Stimulated activated CD8-positive, alpha-beta memory T cell treated with anti-CD3 and anti-CD28 coated beads, Interleukin-12 subunit alpha, Interleukin-12 subunit beta, amount 100 ng/mL, for 24 hours (primary cell): ENCODE data around the gene NFATC1.

Experiments used
- DNase-seq: peaks from one replicate; pipeline ENCODE4 v3.0.0-alpha.2; 2020; ENCODE audit errors: extremely low read depth

Gene NFATC1

GRCh38 chr18:79554321-79554720, 158.6 kb downstream of the NFATC1 start:
- DNase-seq: no peak

DNA sequence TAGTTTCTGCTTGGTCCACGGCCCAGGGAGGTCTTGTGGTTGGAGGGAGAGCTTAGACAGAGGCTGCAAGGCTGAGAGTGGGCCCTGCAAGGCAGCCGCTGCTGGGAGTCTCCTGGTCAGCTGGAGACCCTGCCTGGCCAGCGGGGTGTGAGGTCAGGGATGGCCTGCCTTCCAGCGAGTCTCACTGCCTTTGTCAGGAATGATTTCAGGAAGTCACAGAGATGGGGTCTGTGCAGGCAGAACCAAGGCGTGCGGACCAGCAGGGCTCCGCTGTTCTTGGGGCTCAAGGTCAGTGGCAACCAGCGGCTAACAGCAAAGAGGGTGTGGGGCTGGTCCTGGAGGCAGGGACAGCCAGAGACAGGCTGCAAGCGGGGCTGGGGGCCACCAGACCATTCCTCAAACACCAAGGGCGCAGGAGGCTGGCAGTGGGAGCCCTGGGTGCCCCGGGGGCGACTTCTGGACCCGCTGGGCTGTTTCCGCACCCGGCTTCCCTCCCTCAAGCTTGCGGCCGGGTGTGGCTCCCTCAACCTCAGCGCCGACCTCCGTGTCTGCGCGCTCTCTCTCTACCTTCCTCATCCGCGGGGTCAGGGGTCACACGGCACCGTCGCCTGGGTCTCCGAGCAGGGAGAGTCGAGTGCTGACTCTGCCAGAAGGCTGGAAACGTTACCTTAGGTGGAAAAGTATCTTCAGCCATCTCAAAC, 159.4 kb downstream of the NFATC1 start:
- no peak for DNase-seq

- DNase-seq: no peak
Measured at GRCh38 chr18:79555885-79556284, 160.2 kb downstream of the NFATC1 start.

GRCh38 chr18:79556829-79557585, 161.3 kb downstream of the NFATC1 start:
- DNase-seq: no peak

- DNase-seq: no peak
Measured at GRCh38 chr18:79558196-79558932, 162.6 kb downstream of the NFATC1 start.

DNA sequence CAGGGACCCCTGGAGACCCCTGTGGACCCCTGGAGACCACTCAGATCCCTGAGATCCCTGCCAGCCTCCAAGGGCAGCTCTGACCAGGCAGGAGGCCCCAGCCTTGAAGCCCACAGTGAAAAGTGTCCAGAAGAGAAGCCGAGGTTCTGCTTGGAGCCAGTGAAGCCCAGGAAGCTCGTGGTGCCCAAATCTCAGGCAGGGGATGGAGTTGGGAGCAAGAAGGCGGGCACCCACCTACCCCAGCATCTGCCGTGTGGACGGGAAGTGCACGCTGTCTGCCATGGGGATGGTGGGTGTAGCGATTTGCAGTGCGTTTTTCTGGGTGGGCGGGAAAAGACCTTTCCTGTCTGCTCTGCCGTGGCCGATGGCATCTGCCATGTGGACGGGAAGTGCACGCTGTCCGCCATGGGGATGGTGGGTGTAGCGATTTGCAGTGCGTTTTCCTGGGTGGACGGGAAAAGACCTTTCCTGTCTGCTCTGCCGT, 163.2 kb downstream of the NFATC1 start:
- no peak for DNase-seq

- DNase-seq: no peak
Measured at GRCh38 chr18:79559436-79559835, 163.7 kb downstream of the NFATC1 start.

DNA sequence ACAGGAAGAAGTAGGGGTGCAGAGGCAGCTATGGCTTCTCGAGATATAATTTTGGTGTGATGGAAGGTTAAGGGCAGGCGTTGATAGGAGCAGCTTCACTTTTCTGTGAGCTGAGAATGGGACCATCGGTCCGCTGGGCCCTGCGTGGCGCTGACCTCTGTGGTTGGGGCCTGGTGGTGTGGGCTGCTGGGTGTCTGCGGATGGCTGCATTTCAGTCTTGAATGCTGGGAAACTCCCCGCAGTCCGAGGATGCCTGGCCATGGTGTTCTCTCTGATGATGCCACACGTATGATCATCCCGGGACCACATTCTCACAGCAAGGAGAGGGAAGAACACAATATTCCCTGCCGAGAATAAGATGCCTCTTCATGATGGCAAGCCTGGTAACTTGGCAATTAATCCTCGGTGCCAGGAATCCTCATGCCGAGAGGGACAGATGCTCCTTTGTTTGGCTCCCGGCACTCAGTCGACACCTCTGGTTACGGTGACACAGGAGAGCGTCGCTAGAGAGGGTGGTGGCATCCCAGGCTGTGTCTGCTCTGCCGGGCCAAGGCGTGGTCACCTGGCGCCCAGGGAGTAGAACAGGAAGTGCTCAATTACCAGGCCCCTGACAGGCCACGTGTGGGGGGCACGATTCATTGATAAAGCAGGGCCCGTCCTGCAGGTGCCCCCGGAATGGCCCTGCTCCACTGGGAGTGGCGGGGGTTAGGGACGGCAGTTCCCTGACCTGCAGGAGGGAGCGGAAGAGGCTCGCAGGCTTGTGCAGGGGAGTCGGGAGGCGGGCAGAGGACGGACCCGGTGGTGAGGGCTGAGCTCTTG, 164.5 kb downstream of the NFATC1 start:
- no peak for DNase-seq

DNA sequence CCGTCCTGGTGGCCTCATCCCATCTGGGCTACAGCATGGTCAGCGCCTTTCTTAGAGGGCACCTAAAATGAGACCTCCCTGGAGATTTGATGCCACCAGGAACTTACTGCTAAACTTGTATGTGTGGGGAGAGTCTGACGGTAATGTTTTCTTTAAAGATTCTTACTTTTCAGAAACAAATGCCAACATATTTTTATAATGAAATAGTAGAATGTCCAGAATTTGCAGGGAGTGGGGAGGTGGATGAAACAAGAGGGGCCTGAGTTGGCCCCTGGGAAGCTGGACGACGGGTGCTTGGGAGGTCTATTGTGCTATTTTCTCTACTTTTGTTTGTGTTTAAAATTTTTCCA, 165.1 kb downstream of the NFATC1 start:
- DNase-seq: no peak

DNA sequence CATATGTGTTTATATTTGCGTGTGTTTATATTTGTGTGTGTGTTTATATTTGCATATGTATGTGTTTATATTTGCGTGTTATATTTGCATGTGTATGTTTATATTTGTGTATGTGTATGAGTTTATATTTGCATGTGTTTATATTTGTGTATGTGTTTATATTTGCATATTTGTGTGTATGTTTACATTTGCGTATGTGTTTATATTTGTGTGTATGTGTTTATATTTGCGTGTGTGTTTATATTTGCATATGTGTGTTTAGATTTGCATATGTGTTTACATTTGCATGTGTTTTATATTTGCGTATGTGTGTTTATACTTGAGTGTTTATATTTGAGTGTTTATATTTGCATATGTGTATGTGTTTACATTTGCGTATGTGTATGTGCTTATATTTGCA, 168.2 kb downstream of the NFATC1 start:
- DNase-seq: no peak

GRCh38 chr18:79564441-79564840, 168.7 kb downstream of the NFATC1 start:
- DNase-seq: no peak

DNA sequence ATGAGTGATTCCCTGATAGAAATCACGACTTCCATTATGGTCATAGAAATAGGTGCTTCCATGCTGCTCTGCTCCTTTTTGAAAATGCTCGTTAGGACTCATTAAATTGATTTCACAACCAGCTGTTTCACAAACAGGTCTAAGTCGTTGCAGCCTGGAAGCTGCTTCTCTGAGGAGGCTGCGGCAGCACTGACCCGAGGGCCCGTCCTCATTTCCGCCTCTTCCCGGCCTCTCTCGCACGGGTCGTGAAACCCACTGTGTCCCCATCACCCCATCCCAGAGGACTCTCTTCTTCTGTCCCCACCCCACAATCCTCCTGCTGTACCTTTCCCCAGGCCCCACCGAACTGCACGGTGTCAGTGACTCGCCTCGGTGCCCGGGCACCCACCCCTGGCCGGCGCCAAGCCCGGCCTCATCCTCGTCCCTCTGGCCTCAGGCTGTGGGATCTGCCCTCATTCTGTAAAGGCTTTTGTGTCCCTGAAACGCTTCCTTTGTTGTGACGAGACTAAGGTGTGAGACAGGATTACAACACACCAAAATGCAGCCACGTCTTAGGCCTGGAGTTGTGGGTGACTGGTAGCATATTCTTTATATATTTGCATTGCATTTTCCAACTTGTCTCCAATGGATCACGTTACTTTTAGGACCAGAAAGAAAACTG, 171.2 kb downstream of the NFATC1 start:
- DNase-seq: no peak

DNA sequence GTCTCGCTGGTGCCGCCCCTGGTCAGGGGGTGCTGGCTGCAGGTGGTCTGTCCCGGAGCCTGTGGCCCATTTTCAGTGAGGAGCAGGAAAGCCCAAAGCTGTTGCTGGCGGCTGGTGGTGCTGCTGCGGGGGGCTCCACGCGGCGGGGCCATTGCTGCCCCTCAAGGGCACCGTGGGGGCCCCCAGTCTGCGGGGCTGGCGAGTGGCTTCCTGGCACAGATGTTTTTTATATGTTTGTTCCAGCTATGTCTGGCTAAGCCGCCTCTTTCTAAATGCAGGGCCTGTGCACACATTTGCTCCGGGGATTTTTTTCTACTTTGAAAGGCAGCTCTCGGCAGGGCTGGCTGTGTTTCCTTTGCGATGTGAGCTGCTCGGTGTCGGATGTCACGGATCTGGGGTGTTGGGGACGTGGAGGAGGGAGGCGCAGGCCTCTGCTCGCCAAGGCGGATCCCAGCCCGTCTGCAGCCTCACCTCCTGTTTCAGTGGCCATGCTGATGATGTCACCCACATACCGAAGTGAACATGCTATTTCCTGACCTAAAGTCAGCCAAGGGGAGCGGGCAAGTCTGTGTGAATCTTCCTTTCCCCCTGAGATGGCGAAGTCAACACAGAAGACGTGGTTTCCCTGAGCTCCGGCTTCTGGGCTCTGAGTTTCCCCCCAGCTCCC, 171.9 kb downstream of the NFATC1 start:
- DNase-seq: no peak

DNA sequence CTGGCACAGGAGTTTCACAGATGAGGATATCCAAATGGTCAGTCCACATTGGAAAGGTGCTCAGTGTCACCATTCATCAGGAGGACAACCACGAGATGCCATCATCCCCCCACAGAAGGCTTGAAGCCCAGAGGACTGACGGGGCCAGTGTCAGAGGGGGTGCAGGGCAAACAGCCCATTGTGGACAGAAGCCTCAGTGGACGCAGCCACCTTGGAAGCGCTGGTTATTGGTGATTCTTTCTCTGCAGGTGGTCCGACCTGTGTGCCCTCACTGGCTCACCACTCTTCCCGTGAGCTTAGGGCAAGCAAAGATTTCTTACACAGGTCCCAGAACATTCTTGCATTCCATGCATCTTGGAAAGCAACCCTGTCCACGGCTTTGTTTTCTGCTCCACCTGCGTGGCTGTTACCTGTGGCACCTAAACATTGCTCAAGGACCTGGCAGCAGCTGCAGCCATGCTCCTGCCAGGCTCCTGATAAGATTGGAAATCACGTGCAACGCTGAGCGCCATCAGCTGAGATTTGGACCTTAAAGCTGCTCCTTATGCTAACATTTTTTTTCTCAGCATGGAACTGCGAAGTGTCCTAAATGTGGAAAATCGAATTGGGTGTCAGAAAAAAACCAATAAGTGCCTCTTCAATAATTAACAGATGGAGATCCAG, 172.9 kb downstream of the NFATC1 start:
- no peak for DNase-seq

GRCh38 chr18:79569720-79570119, 174.0 kb downstream of the NFATC1 start:
- no peak for DNase-seq

- DNase-seq: no peak
Measured at GRCh38 chr18:79570266-79571201, 174.8 kb downstream of the NFATC1 start.

- no peak for DNase-seq
Measured at GRCh38 chr18:79571211-79572092, 175.7 kb downstream of the NFATC1 start.
